Tibial artery (tissue), 4 donors: ENCODE data around the gene ERC1.
A peak's percentile ranks its signal among the peaks of the same experiment; 100 is the strongest.

Experiments
- DNase-seq, 2 donors: peaks; one replicate each; pipeline ENCODE4 v3.0.0-alpha.2; 2019
- H3K27ac ChIP-seq, 2 donors: fragments of 200-600 bp; sonication (generic) in 1 of 2; 1 replicate in 1 of 2; 2 replicates in 1 of 2; pipeline ENCODE4 v1.5.1; 2018 to 2019; ENCODE audit warnings: mild to moderate bottlenecking in 1 of 2
- H3K27me3 ChIP-seq, 2 donors: fragments of 200-600 bp; sonication (generic) in 1 of 2; one replicate each; pipeline versions ENCODE4 v1.5.1 to v1.6.0; 2016 to 2019
- H3K36me3 ChIP-seq, 3 donors: fragments of 200-600 bp; sonication (generic) in 2 of 3; one replicate each; pipeline ENCODE4 v1.5.1; 2016 to 2019; ENCODE audit warnings: mild to moderate bottlenecking in 2 of 3
- H3K4me1 ChIP-seq, 4 donors: fragments of 200-600 bp; sonication (generic) in 2 of 4; 1 replicate in 3 of 4; 2 replicates in 1 of 4; pipeline ENCODE4 v1.5.1; 2016 to 2019
- H3K4me3 ChIP-seq, 2 donors: fragments of 200-600 bp; sonication (generic) in 1 of 2; 1 replicate in 1 of 2; 2 replicates in 1 of 2; pipeline ENCODE4 v1.5.1; 2018 to 2019; ENCODE audit warnings: mild to moderate bottlenecking in 2 of 2
- H3K9me3 ChIP-seq, 3 donors: fragments of 200-600 bp; sonication (generic) in 1 of 3; one replicate each; pipeline ENCODE4 v1.5.1; 2016 to 2019
- CTCF ChIP-seq, 2 experiments: fragments of 200-600 bp in 1 of 2; fragments of 450-650 bp in 1 of 2; IDR thresholded peaks; one replicate each; pipeline ENCODE4 v1.5.1; 2017 to 2019; ENCODE audit warnings: antibody characterized with exemption in 2 of 2, mild to moderate bottlenecking in 1 of 2, moderate library complexity in 1 of 2
- intact Hi-C: fragments of 100-400 bp; cut with DNase I; formaldehyde crosslinking; loops from one replicate; pipeline ENCODE4 v1.15.0; 2023; ENCODE audit warnings: low total_unique reads

ERC1 gene

DNA sequence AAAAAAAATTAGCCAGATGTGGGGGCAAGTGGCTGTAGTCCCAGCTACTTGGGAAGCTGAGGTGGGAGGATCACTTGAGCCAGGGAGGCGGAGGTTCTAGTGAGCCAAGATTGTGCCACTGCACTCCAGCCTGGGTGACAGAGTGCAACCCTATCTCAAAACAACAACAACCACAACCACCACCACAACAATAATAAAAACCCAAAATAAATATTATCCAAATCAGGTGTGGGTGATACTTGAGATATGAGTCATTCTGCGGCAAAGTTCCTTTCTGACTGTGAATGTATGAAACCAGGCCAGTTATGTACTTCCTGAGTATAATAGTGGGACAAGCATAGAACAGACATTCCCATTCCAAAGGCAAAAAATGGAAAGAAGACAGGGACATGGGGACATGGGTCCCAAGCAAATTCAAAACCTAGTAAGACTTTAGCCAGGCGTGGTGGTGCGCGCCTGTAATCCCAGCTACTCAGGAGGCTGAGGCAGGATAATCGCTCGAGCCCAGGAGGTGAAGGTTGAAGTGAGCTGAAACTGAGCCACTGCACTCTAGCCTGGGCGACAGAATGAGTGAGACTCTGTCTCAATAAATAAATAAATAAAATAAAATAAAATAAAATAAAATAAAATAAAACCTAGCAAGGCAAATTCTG is 9.7 kb upstream of the ERC1 start:
- H3K27me3 ChIP-seq = no peaks in the 10 kb centered on the region
- DNase-seq = no peak
- H3K4me3 ChIP-seq = no peak overlapping the region
- H3K36me3 ChIP-seq = no peaks in the 10 kb centered on the region
- TF ChIP-seq CTCF (IDR thresholded peaks at IDR 0.05) = no peak
- H3K27ac ChIP-seq = no peak overlapping the region
- H3K9me3 ChIP-seq = no peaks in the 10 kb centered on the region
- intact Hi-C loops = no loop called here
- no peaks in the 10 kb centered on the region for H3K4me1 ChIP-seq

DNA sequence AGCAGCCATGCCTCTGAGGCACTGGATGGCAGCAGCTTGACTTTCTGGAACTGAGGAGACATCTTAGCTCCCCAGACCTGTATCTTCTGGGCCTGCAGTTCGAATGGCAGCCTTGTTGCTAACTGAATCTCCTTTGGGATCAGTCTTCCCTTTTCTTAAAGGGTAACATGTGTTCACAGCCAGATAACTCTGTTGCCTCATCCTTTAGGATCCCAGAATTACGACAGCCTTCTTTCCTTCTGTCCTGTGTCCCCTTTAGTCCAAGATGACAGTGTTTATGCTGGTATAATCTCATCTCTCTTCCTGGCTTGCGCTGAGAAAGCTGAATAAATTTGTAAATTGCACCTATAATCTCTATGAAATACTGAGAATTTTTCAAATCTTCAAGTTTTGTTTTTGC is 9.1 kb upstream of the ERC1 start:
- Histone ChIP-seq H3K27ac (no peak overlapping the region), H3K4me1 (no peaks in the 10 kb centered on the region), H3K36me3 (no peaks in the 10 kb centered on the region), H3K27me3 (no peaks in the 10 kb centered on the region), H3K9me3 (no peaks in the 10 kb centered on the region), H3K4me3 (no peak overlapping the region)
- TF ChIP-seq CTCF (IDR thresholded peaks at IDR 0.05) = no peak
- DNase-seq = no peak
- intact Hi-C loops = no loop called here

DNA sequence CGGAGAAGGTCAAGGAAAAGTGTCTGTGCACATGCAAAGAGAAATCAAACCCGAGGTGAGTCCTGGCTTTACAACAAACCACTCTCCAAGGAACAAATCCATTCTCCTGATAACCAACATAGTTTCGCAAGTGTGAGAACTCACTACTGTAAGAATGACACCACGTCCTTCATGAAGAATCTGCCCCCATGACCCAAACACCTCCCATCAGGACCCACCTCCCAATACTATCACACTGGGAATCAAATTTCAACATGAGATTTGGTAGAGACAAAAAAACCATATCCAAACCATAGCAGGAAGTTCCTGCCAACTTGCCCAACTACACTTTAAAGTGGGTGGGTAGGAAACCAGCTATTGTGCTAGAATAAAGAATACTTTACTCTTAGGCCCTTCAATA is 2.4 kb upstream of the ERC1 start:
- peak overlapping the region in 1 of 2 donors; percentile 98 for H3K27ac ChIP-seq
- H3K27me3 ChIP-seq = no peaks in the 10 kb centered on the region
- H3K4me3 ChIP-seq = peak overlapping the region in 1 of 2 donors; percentile 98
- DNase-seq = no peak
- no peak for TF ChIP-seq CTCF (IDR thresholded peaks at IDR 0.05)
- H3K36me3 ChIP-seq = no peaks in the 10 kb centered on the region
- intact Hi-C loops = no loop called here
- H3K4me1 ChIP-seq = peaks cover 0 to 33% (median 24%) of the 10 kb centered on the region in 4 donors
- H3K9me3 ChIP-seq = no peaks in the 10 kb centered on the region

DNA sequence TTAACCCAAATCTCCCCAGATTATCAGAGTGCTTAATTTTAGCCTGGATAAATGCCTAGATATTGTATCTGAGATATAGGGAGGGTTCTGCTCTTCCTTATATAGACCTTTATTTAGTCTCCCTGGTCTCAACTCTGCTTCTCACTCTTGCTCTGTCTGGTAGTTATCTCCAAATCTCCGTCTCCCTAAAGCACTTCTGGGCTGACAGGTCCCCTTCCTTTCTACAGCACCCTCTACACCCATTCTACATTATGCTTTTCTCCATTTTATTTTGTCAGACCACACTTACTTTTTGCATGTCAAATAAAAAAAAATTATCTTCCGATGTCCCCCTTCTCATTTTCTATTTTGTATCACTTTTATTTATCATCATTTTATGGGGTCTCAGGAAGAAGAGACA is 2.0 kb upstream of the ERC1 start:
- H3K27ac ChIP-seq = peak overlapping the region in 1 of 2 donors; percentile 98
- DNase-seq = no peak
- no peaks in the 10 kb centered on the region for H3K36me3 ChIP-seq
- intact Hi-C loops = no loop called here
- no peaks in the 10 kb centered on the region for H3K27me3 ChIP-seq
- no peaks in the 10 kb centered on the region for H3K9me3 ChIP-seq
- no peak for TF ChIP-seq CTCF (IDR thresholded peaks at IDR 0.05)
- peak overlapping the region; percentile 98 for H3K4me3 ChIP-seq
- peaks cover 0 to 36% (median 25%) of the 10 kb centered on the region in 4 donors for H3K4me1 ChIP-seq

DNA sequence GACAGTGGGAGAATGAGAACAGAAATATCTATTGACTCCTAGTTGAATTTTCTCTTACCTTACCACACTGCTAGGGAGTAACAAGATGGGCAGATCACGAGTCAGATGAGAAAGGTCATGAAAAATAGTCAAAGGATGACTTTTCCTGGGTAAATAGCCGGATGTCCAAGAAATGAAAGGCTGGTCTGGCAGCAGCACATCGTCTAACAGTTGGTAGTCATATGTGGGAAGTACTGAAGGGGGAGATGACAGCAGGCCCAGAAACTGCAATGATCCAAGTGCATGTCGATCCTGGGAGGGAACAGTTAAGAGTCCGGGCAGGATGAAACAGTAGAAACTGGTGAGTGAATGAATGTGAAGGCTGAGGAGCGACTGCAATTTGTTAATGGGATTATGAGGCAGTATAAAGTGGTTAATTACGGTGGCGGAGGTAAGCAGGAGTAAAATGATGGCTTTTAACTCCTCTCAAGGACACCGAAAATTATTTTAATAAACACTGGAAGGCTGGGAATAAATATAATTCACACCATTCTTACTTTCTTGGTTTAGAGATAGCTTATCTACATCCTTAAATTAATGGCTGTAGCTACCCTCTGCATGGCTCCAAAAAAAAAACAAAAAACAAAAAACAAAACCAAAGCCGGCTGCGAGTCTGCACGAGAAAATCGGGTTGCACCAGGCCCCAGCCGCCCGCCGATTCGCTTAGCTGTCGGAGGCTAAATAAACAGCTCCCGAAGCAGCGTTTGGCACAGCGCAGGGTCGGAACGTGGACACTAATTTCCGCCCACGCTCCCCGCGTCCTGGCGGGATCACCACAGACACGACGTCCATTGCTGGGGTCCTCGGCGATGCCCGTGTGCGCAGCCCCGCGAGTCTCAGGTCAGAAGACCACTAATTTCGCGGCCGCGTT is 1.0 kb upstream of the ERC1 start:
- peaks cover 0 to 39% (median 26%) of the 10 kb centered on the region in 4 donors for H3K4me1 ChIP-seq
- no peaks in the 10 kb centered on the region for H3K36me3 ChIP-seq
- peak overlapping the region; percentile 98 to 99 for H3K27ac ChIP-seq
- intact Hi-C loops = loop anchor here (10.0 kb wide), 2 partner anchors 105 to 605 kb away; partner anchors contain the start of gene FBXL14
- no peaks in the 10 kb centered on the region for H3K9me3 ChIP-seq
- H3K27me3 ChIP-seq = no peaks in the 10 kb centered on the region
- DNase-seq = peak; percentile 49 to 82
- peak in 1 of 2 experiments; percentile 8 for TF ChIP-seq CTCF (IDR thresholded peaks at IDR 0.05)
- peak overlapping the region; percentile 98 for H3K4me3 ChIP-seq
